K562 (cell line): ENCODE measurements around the gene POGZ. TPM values are rescaled to one million over a fixed set of nuclear protein-coding genes. Genes with fewer than 3 reads are reported as not detected.

Experiments used
- ATAC-seq: fragments of 200-7000 bp; cut with Tn5 transposase; 3 replicates; pipeline ENCODE4 v1.9.1; 2020; ENCODE audit warnings: moderate library complexity
- BruUV-seq: library from RNA; stranded (reverse); fragments of 400-500 nt; replicated peaks from 2 replicates; lab custom pipeline; 2021; lab: Mats Ljungman, UMichigan
- CTCF ChIA-PET: fragments of 300-600 bp; formaldehyde crosslinking; extraction: SDS; loops from one replicate; lab custom pipeline; 2021; ENCODE audit warnings: low intra/inter-chr PET ratio; lab: Yijun Ruan, JAX
- POLR2A ChIA-PET: fragments of 300-600, 350-650 bp; sonication (Branson Sonifier 250); formaldehyde crosslinking; extraction: SDS; loops from one replicate; lab custom pipeline; 2021; ENCODE audit warnings: antibody characterized with exemption, inconsistent platforms; lab: Yijun Ruan, JAX
- DNase-seq, 4 experiments: peaks; one replicate each; pipeline versions ENCODE4 v3.0.0 to v3.0.0-alpha.2; 2011 to 2018; ENCODE audit warnings: low spot score in 3 of 4, mixed read lengths in 3 of 4; ENCODE audit errors: extremely low read depth in 1 of 4
- FAIRE-seq: peaks from 2 replicates; lab custom pipeline; 2011; peaks lifted over from hg19 to GRCh38; lab: Jason Lieb, UNC
- H2AFZ ChIP-seq: 2 replicates; pipeline ENCODE4 v1.6.0; 2011; ENCODE audit warnings: low read depth, low read length, control low read depth, inconsistent platforms
- H3K27ac ChIP-seq: fragments of 200-600 bp; 3 replicates; pipeline ENCODE4 v1.8.0; 2011; ENCODE audit warnings: low read depth, mild to moderate bottlenecking, control low read depth, inconsistent platforms, low read length, moderate library complexity, mixed read lengths; ENCODE audit errors: extremely low read depth
- H3K27me3 ChIP-seq, 2 experiments: fragments of 300-600 bp in 1 of 2; 2 replicates in 1 of 2; 3 replicates in 1 of 2; pipeline versions ENCODE4 v1.6.0 to v1.8.0; 2011; ENCODE audit warnings: inconsistent platforms in 2 of 2, low read length in 2 of 2, mild to moderate bottlenecking in 1 of 2, mixed read lengths in 1 of 2, moderate library complexity in 1 of 2; ENCODE audit not compliant: control insufficient read depth in 2 of 2, insufficient read depth in 2 of 2
- H3K36me3 ChIP-seq: fragments of 300-600 bp; 3 replicates; pipeline ENCODE4 v1.8.0; 2011; ENCODE audit warnings: mild to moderate bottlenecking, low read length, inconsistent platforms; ENCODE audit not compliant: control insufficient read depth, insufficient read depth
- H3K4me1 ChIP-seq, 2 experiments: fragments of 200-600 bp in 1 of 2; replicated peaks in 1 of 2; 2 replicates in 1 of 2; 3 replicates in 1 of 2; pipeline versions ENCODE4 v1.5.1 to v1.8.0; 2011; ENCODE audit warnings: inconsistent platforms in 2 of 2, low read length in 2 of 2, mild to moderate bottlenecking in 1 of 2, mixed read lengths in 1 of 2, moderate library complexity in 1 of 2; ENCODE audit not compliant: control insufficient read depth in 2 of 2, insufficient read depth in 2 of 2
- H3K4me2 ChIP-seq: 2 replicates; pipeline ENCODE4 v1.6.1; 2011; ENCODE audit warnings: low read length, control low read depth, inconsistent platforms, mixed read lengths; ENCODE audit not compliant: insufficient read depth
- H3K4me3 ChIP-seq: fragments of 200-600 bp; sonication (generic), shearing (Covaris generic); 2 replicates; pipeline ENCODE4 v1.5.1; 2016; ENCODE audit warnings: control low read depth, inconsistent platforms
- H3K79me2 ChIP-seq: fragments of 200-600 bp; 3 replicates; pipeline ENCODE4 v1.8.0; 2011; ENCODE audit warnings: low read length, inconsistent platforms; ENCODE audit not compliant: control insufficient read depth, insufficient read depth
- H3K9ac ChIP-seq, 2 experiments: 2 replicates each; pipeline versions ENCODE4 v1.6.0 to v1.6.1; 2011; ENCODE audit warnings: low read depth in 2 of 2, low read length in 2 of 2, control low read depth in 1 of 2, inconsistent platforms in 1 of 2, mild to moderate bottlenecking in 1 of 2, mixed read lengths in 1 of 2; ENCODE audit not compliant: insufficient read depth in 1 of 2
- H3K9me1 ChIP-seq: one replicate; pipeline ENCODE4 v1.6.0; 2011; ENCODE audit warnings: inconsistent platforms, mild to moderate bottlenecking, low read length, moderate library complexity; ENCODE audit not compliant: control insufficient read depth, insufficient read depth
- H3K9me3 ChIP-seq: replicated peaks from 2 replicates; pipeline ENCODE4 v1.5.1; 2011; ENCODE audit warnings: low read depth, low read length, inconsistent platforms; ENCODE audit not compliant: control insufficient read depth, insufficient read depth
- H4K20me1 ChIP-seq: replicated peaks from 2 replicates; pipeline ENCODE4 v1.6.1; 2011; ENCODE audit warnings: low read length, inconsistent platforms, mixed read lengths; ENCODE audit not compliant: control insufficient read depth, insufficient read depth
- CREB1 ChIP-seq, 2 experiments: sonication (generic) in 1 of 2; formaldehyde crosslinking in 1 of 2; IDR thresholded peaks; 2 replicates each; pipeline versions ENCODE4 v1.6.1 to v1.8.0; 2012 to 2022; ENCODE audit warnings: inconsistent platforms in 1 of 2, mild to moderate bottlenecking in 1 of 2, missing genetic modification reagents in 1 of 2, moderate library complexity in 1 of 2
- CREB3L1 ChIP-seq: fragments of 450-650 bp; IDR thresholded peaks from 2 replicates; pipeline ENCODE4 v1.6.1; 2014; ENCODE audit warnings: low read depth, mild to moderate bottlenecking, moderate library complexity, borderline replicate concordance
- CXXC5 ChIP-seq: fragments of 250-450 bp; sonication (Bioruptor Pico); IDR thresholded peaks from 2 replicates; pipeline ENCODE4 v1.8.0; 2022; ENCODE audit warnings: inconsistent platforms, mild to moderate bottlenecking, moderate library complexity
- EGR1 ChIP-seq: fragments of 450-650 bp; conservative IDR thresholded peaks from 2 replicates; pipeline ENCODE4 v1.6.1; 2017; ENCODE audit warnings: mild to moderate bottlenecking
- GABPA ChIP-seq: fragments of 200-800 bp; sonication (Bioruptor generic); conservative IDR thresholded peaks from 2 replicates; pipeline ENCODE4 v1.6.1; 2016; ENCODE audit warnings: low read depth, missing genetic modification characterization, missing compliant biosample characterization
- KLF1 ChIP-seq: fragments of 450-650 bp; IDR thresholded peaks from 2 replicates; pipeline ENCODE4 v1.6.1; 2016; ENCODE audit warnings: missing genetic modification characterization, missing compliant biosample characterization
- MTA3 ChIP-seq: fragments of 450-650 bp; formaldehyde crosslinking; IDR thresholded peaks from 2 replicates; pipeline ENCODE4 v1.6.1; 2017; ENCODE audit warnings: mild to moderate bottlenecking, borderline replicate concordance
- NCOA1 ChIP-seq: fragments of 450-650 bp; IDR thresholded peaks from 2 replicates; pipeline ENCODE4 v1.6.1; 2016; ENCODE audit warnings: low read depth
- NCOA6 ChIP-seq: fragments of 450-650 bp; IDR thresholded peaks from 2 replicates; pipeline ENCODE4 v1.6.1; 2017; ENCODE audit warnings: mild to moderate bottlenecking
- NFRKB ChIP-seq: fragments of 450-650 bp; IDR thresholded peaks from 2 replicates; pipeline ENCODE4 v1.6.1; 2016; ENCODE audit warnings: low read depth
- RBFOX2 ChIP-seq: fragments of 200-400 bp; formaldehyde crosslinking; IDR thresholded peaks from 2 replicates; pipeline ENCODE4 v1.6.1; 2017; ENCODE audit warnings: low read depth, mild to moderate bottlenecking, low read length, moderate library complexity
- RCOR1 ChIP-seq, 2 experiments: IDR thresholded peaks; 2 replicates each; pipeline ENCODE4 v1.6.1; 2012; ENCODE audit warnings: low read depth in 2 of 2, low read length in 2 of 2, borderline replicate concordance in 1 of 2, improper control_type of control experiment in 1 of 2
- SMAD4 ChIP-seq: fragments of 250-450 bp; sonication (Bioruptor Pico); conservative IDR thresholded peaks from 2 replicates; pipeline ENCODE4 v1.8.0; 2021; ENCODE audit warnings: inconsistent platforms, mild to moderate bottlenecking, moderate library complexity
- TAF1 ChIP-seq: IDR thresholded peaks from 2 replicates; pipeline ENCODE4 v1.6.1; 2011; ENCODE audit warnings: mild to moderate bottlenecking, low read length, moderate library complexity; ENCODE audit not compliant: insufficient read depth, control insufficient read depth, severe bottlenecking; ENCODE audit errors: extremely low read depth
- WHSC1 ChIP-seq: IDR thresholded peaks from one replicate; pipeline ENCODE4 v1.6.1; 2012; ENCODE audit warnings: low read length, control low read depth, inconsistent platforms
- ZNF174 ChIP-seq: fragments of 250-450 bp; sonication (Bioruptor Pico); IDR thresholded peaks from 2 replicates; pipeline ENCODE4 v1.4.0; 2020; ENCODE audit warnings: mild to moderate bottlenecking
- WGBS: fragments of 100-300 bp; shearing (Covaris generic); methylation state at CpG from one replicate; pipeline ENCODE4 v1.1.6; 2016; ENCODE audit warnings: low coverage, mixed read lengths; ENCODE audit not compliant: insufficient coverage; ENCODE audit errors: missing lambda C conversion rate; 5-methylcytosine and 5-hydroxymethylcytosine counted together
- in situ Hi-C: fragments of 300-500 bp; cut with MboI; formaldehyde crosslinking; loops from 4 replicates; pipeline ENCODE4 v1.15.0; 2018; ENCODE audit warnings: inconsistent platforms, mixed read lengths
- intact Hi-C: fragments of 100-400 bp; cut with micrococcal nuclease; formaldehyde crosslinking; loops from 2 replicates; pipeline ENCODE4 v1.14.2; 2022
- polyA plus RNA-seq, 8 experiments: library from polyadenylated mRNA; depleted of rRNA in 4 of 8; stranded (reverse) in 5 of 8; unstranded in 3 of 8; fragments of >200 nt; fragmentation: Nextera tagmentation in 2 of 8; fragmentation: Illumina TruSeq in 1 of 8; extraction: Ambion mirVana in 2 of 8; extraction: Trizol in 1 of 8; gene quantifications; 2 replicates each; pipeline versions ENCODE4 v1.2.1 to v1.2.3, GENCODE V29; 2011 to 2014; ENCODE audit warnings: inconsistent platforms in 1 of 8, missing spikeins in 1 of 8
- total RNA-seq, 7 experiments: library from RNA; depleted of rRNA in 6 of 7; stranded (reverse); fragments of >200 nt in 6 of 7; fragmentation: Illumina TruSeq in 2 of 7; extraction: Trizol in 2 of 7; gene quantifications; 2 replicates each; pipeline versions ENCODE4 v1.2.1 to v1.2.3, GENCODE V29; 2011 to 2021; ENCODE audit warnings: low replicate concordance in 1 of 7
- TF ChIP-seq, protein P1 (sequence below), 3 experiments: fragments of 200-800 bp in 1 of 3; sonication (Bioruptor generic) in 1 of 3; sonication (generic) in 1 of 3; formaldehyde crosslinking in 1 of 3; IDR thresholded peaks; 2 replicates each; pipeline versions ENCODE4 v1.6.1 to v1.8.0; 2016 to 2022; ENCODE audit warnings: mild to moderate bottlenecking in 2 of 3, missing compliant biosample characterization in 2 of 3, missing genetic modification characterization in 2 of 3, missing genetic modification reagents in 1 of 3

POGZ gene
- total and polyA plus RNA-seq, 9 of the 15 experiments (the other 6 are each of a cell fraction or from before 2014, with no cell fraction given) = 9.4 to 40.6 (median 21.6) TPM

DNA sequence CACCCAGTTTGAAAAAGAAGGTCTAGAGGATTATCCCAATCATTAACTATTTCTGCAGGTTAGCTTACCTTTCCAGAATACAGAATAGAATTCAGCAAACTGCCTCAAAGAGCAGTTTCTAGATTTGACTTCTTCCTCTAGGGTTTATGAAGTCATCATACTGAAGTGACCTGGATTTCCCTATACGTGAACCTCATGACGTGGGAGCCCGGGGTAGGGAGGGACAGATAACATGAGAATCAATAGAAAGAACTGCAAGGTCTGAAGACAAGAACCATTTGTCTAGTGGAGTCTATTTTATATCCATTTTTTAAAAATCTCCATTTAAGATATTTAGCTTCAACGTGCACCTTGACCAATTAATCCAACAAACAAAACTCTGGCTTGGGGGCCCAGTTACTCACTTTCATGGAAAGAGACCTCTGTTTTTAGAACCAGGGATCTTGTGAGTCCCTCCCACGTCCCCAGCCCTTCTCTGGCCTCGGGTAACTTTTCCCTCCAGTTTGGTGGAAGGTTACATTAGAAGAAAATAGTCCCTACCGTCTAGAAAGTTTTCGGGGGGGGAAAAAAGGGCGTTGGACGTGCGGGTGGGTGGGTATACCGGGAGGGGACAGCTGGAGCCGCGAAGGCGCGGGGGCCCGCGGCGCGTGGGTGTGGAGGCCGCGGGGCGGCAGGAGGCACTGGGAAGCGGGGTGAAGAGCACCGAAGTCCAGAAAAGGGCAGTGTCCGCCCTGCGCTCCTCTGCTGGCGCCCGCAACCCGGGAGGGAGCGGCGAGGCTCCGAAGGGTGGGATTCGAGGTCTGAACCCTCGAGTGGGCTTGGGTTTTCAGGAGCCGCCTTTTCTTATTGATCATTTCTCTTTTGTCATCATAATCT lies 13.8 kb upstream of the POGZ start:
- in situ Hi-C loops = no loop called here
- Histone ChIP-seq H3K4me3 (no peak overlapping the region), H3K27me3 (no peaks in the 10 kb centered on the region), H3K4me2 (peak overlapping the region; percentile 2; the same call in 1 of the 2 replicates), H3K4me1 (peaks cover 5 to 7% of the 10 kb centered on the region in 2 experiments; a peak in 3 of 5 replicates), H4K20me1 (no peaks in the 10 kb centered on the region), H3K9me1 (no peaks in the 10 kb centered on the region), H3K79me2 (no peaks in the 10 kb centered on the region), H2AFZ (peak overlapping the region; percentile 93), H3K27ac (peak overlapping the region; percentile 53; the same call in 2 of the 3 replicates), H3K9ac (peak overlapping the region; percentile 21 to 67; a peak in 2 of 4 replicates), H3K9me3 (no peaks in the 10 kb centered on the region), H3K36me3 (no peaks in the 10 kb centered on the region)
- peak; percentile 56 for FAIRE-seq
- ChIA-PET CTCF (no interaction called here), POLR2A (interaction anchor here (0.6 to 2.8 kb wide), 5 partner anchors 8 to 109 kb away, joined by 3 to 13 read pairs (median 3); no protein-coding TSS in a partner anchor)
- peak; percentile 41 to 59 (median 48) for DNase-seq
- intact Hi-C loops = loop anchor here (1.0 kb wide), 1 partner anchor 14 kb away; the partner anchor contains the start of gene POGZ
- WGBS = 28% methylated on average over 16 of the region's 36 CpGs
- BruUV-seq = no TSS peak
- ATAC-seq = peak; percentile 78
- no peak; the same call in 1 of the 2 replicates for TF ChIP-seq NFRKB
- TF ChIP-seq MTA3 = peak; percentile 57; the same call in 1 of the 2 replicates
- TF ChIP-seq WHSC1 = no peak
- TF ChIP-seq, protein P1, sequence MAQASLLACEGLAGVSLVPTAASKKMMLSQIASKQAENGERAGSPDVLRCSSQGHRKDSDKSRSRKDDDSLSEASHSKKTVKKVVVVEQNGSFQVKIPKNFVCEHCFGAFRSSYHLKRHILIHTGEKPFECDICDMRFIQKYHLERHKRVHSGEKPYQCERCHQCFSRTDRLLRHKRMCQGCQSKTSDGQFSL (CRISPR knock-in tag; IDR thresholded peaks at IDR 0.05) = no peak
- TF ChIP-seq, protein P1 (tag; IDR thresholded peaks at IDR 0.05) = peak in 1 of 2 experiments; percentile 70; a peak in 2 of 4 replicates
- TF ChIP-seq NCOA6 = peak; percentile 51; the same call in 1 of the 2 replicates
- peak; percentile 32 for TF ChIP-seq TAF1
- TF ChIP-seq CREB3L1 = no peak
- TF ChIP-seq RCOR1 (IDR thresholded peaks at IDR 0.05; ENCODE audit: borderline replicate concordance in 1 of 2, low read depth in 2 of 2, low read length in 2 of 2) = peak in 1 of 2 experiments; percentile 11; a peak in 1 of 4 replicates
- TF ChIP-seq CREB1 (IDR thresholded peaks at IDR 0.05) = peak; percentile 45; the same call in 1 of the 2 replicates
- TF ChIP-seq CREB1 (CRISPR knock-in tag; IDR thresholded peaks at IDR 0.05) = peak; percentile 79
- TF ChIP-seq GABPA (tag) = peak; percentile 42; the same call in 1 of the 2 replicates
- TF ChIP-seq CXXC5 (CRISPR knock-in tag) = 0 out of 2 replicates have a peak, but pooled peaks have one; percentile 39
- 0 out of 2 replicates have a peak, but pooled peaks have one; percentile 28 for TF ChIP-seq NCOA1
- no peak for TF ChIP-seq ZNF174
- peak; percentile 29 for TF ChIP-seq EGR1
- no peak for TF ChIP-seq KLF1 (tag)
- TF ChIP-seq RBFOX2 = peak; percentile 54
- TF ChIP-seq SMAD4 (CRISPR knock-in tag) = 0 out of 2 replicates have a peak, but pooled peaks have one; percentile 27
